Tibial artery (tissue), 4 donors: Measurements from ENCODE around the gene ANKRD16.
A peak's percentile ranks its signal among the peaks of the same experiment; 100 is the strongest.

ENCODE experiments used
- DNase-seq, 2 donors: peaks; one replicate each; pipeline ENCODE4 v3.0.0-alpha.2; 2019
- H3K27ac ChIP-seq, 2 donors: fragments of 200-600 bp; sonication (generic) in 1 of 2; 1 replicate in 1 of 2; 2 replicates in 1 of 2; pipeline ENCODE4 v1.5.1; 2018 to 2019; ENCODE audit warnings: mild to moderate bottlenecking in 1 of 2
- H3K27me3 ChIP-seq, 2 donors: fragments of 200-600 bp; sonication (generic) in 1 of 2; one replicate each; pipeline versions ENCODE4 v1.5.1 to v1.6.0; 2016 to 2019
- H3K36me3 ChIP-seq, 3 donors: fragments of 200-600 bp; sonication (generic) in 2 of 3; one replicate each; pipeline ENCODE4 v1.5.1; 2016 to 2019; ENCODE audit warnings: mild to moderate bottlenecking in 2 of 3
- H3K4me1 ChIP-seq, 4 donors: fragments of 200-600 bp; sonication (generic) in 2 of 4; 1 replicate in 3 of 4; 2 replicates in 1 of 4; pipeline ENCODE4 v1.5.1; 2016 to 2019
- H3K4me3 ChIP-seq, 2 donors: fragments of 200-600 bp; sonication (generic) in 1 of 2; 1 replicate in 1 of 2; 2 replicates in 1 of 2; pipeline ENCODE4 v1.5.1; 2018 to 2019; ENCODE audit warnings: mild to moderate bottlenecking in 2 of 2
- H3K9me3 ChIP-seq, 3 donors: fragments of 200-600 bp; sonication (generic) in 1 of 3; one replicate each; pipeline ENCODE4 v1.5.1; 2016 to 2019
- CTCF ChIP-seq, 2 experiments: fragments of 200-600 bp in 1 of 2; fragments of 450-650 bp in 1 of 2; IDR thresholded peaks; one replicate each; pipeline ENCODE4 v1.5.1; 2017 to 2019; ENCODE audit warnings: antibody characterized with exemption in 2 of 2, mild to moderate bottlenecking in 1 of 2, moderate library complexity in 1 of 2
- intact Hi-C: fragments of 100-400 bp; cut with DNase I; formaldehyde crosslinking; loops from one replicate; pipeline ENCODE4 v1.15.0; 2023; ENCODE audit warnings: low total_unique reads

ANKRD16 gene

DNA sequence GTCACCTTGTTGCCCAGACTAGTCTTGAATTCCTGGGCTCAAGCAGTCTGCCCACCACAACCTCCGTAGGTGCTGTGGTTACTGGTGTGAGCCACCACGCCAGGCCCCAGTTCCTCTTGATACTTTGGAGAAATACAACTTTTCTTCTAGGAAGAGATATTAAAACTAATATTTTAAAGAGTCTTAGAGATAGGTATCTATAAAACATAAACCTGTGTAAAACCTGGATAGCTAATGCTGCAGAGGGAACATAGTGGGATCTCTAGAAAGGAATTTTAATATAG lies 71.7 kb downstream of the ANKRD16 start:
- Histone ChIP-seq H3K9me3 (no peaks in the 10 kb centered on the region), H3K4me3 (no peak overlapping the region), H3K36me3 (no peaks in the 10 kb centered on the region), H3K27ac (no peak overlapping the region), H3K4me1 (peaks cover 0 to 9% (median 0%) of the 10 kb centered on the region in 4 donors), H3K27me3 (no peaks in the 10 kb centered on the region)
- no peak for TF ChIP-seq CTCF (IDR thresholded peaks at IDR 0.05)
- DNase-seq, result no peak
- intact Hi-C loops, result loop anchor here (10.0 kb wide), 2 partner anchors 183 to 373 kb away; no protein-coding TSS in a partner anchor

DNA sequence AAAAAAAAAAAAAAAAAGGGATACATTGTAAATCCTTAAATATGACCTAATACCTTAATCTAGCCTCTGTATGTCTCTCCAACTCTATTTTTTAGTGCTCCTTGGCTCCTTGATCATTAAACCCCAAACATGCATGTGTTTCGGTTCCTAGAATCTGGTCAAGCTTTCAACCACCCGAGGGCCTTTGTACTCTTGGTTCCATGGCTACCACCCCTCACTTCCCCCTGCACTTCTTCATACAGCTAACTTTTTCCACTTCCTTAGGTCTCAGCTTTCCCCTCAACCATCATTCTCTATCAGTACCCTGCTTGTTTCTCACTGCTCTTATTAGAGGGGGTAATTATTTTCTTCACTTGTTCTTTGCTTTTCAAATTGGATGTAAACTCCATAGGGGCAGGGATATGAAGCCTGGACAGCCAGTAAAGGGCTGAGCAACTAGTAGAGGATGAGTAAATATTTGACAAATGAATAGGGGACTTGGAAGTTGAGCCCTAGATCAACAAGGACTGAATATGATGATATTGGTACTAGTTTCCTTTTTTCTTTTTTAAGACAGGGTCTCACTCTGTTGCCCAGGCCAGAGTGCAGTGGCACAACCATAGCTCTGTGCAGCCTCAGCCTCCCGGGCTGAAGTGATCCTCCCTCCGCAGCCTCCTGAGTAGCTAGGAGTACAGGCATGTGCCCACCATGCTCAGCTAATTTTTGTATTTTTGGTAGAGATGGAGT lies 72.2 kb downstream of the ANKRD16 start:
- Histone ChIP-seq H3K9me3 (no peaks in the 10 kb centered on the region), H3K4me1 (peaks cover 0 to 9% (median 0%) of the 10 kb centered on the region in 4 donors), H3K27me3 (no peaks in the 10 kb centered on the region), H3K36me3 (no peaks in the 10 kb centered on the region), H3K27ac (no peak overlapping the region), H3K4me3 (no peak overlapping the region)
- intact Hi-C loops, result loop anchor here (10.0 kb wide), 2 partner anchors 183 to 373 kb away; no protein-coding TSS in a partner anchor
- DNase-seq, result no peak
- TF ChIP-seq CTCF (IDR thresholded peaks at IDR 0.05), result no peak

DNA sequence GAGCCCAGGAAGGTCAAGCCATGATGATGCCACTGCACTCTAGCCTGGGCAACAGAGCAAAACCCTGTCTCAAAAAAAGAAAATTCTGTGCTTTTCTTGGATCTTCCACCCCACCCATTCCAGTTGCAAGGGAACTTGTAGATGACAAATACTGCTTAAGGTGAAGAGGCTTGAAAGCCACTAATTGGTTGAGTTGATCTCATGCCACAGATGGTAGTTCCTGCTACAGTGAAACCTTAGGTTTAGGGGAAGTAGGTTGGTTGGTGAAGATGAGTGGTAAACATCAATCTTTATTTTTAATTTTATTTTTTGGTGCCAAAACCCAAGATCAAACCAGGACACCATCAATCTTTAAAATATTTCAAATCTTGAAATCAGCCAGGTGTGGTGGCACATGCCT lies 73.5 kb downstream of the ANKRD16 start:
- no peak for TF ChIP-seq CTCF (IDR thresholded peaks at IDR 0.05)
- H3K4me1 ChIP-seq, result peaks cover 0 to 20% (median 0%) of the 10 kb centered on the region in 4 donors
- H3K4me3 ChIP-seq, result no peak overlapping the region
- no peaks in the 10 kb centered on the region for H3K9me3 ChIP-seq
- no peak for DNase-seq
- H3K27me3 ChIP-seq, result no peaks in the 10 kb centered on the region
- H3K27ac ChIP-seq, result no peak overlapping the region
- no peaks in the 10 kb centered on the region for H3K36me3 ChIP-seq
- intact Hi-C loops, result loop anchor here (10.0 kb wide), 2 partner anchors 181 to 371 kb away; no protein-coding TSS in a partner anchor

DNA sequence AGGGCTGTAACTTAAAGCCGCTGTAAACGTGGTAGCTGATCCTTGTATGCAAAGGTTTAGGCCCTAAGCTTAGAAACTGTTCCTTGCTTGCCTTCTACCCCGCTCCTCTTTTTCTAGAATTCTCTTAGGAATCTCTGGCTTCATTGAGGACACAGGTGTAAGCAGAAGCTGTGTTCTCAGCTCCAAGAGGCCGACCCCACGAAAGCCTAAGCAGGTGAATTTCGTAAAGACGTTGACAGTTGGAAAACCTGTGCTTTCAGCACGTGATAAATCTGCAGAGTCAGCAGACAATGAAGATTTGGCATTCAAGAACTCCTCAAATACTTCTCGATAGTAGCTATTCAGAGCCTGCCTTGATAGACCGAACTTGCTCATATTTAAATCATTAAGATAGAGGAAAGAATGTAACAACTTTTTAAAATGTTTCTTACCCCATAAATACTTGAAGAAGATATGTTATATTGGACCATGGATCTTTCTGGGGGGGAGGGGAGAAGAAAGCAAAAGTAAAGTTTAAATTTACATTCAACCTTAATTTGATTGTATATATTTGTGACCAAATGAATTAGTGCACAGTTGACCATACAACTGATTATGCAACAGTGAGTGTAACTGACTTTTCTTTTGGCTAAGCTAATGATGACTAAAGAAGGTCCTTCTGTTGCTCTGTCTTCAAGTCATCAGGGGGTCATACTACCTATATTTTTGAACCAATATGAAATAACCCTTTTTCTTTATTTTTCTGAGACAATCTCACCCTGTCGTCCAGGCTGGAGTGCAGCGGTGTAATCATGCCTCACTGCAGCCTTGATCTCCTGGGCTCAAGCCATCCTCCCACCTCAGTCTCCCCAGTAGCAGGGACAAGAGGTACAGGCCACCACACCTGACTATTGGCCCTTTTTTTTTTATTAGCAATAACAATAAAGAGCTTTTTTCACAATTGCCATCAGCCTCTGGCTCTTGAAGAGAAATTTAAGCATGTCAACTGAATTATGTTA lies 75.3 kb downstream of the ANKRD16 start:
- DNase-seq, result no peak
- H3K27ac ChIP-seq, result peak overlapping the region; percentile 96 to 99
- intact Hi-C loops, result loop anchor here (10.0 kb wide), 2 partner anchors 180 to 370 kb away; no protein-coding TSS in a partner anchor

More for the DNA sequence above, 75.3 kb downstream of the ANKRD16 start:
- Histone ChIP-seq H3K27me3 (no peaks in the 10 kb centered on the region), H3K4me3 (peak overlapping the region; percentile 91 to 100), H3K9me3 (no peaks in the 10 kb centered on the region), H3K36me3 (no peaks in the 10 kb centered on the region), H3K4me1 (peaks cover 0 to 37% (median 11%) of the 10 kb centered on the region in 4 donors)
- TF ChIP-seq CTCF (IDR thresholded peaks at IDR 0.05), result no peak
